NCI-H2196 (cell line): Measurements from ENCODE around the gene BANK1.
"Not testable (repeated sequence)": the region's sequence is repeated elsewhere in the genome, so short reads cannot be mapped to it uniquely, and the experiment has no call there.

Experiments
- DNase-seq: peaks from one replicate; lab custom pipeline; 2025; ENCODE audit not compliant: unreplicated experiment; lab: John Stamatoyannopoulos, UW

Gene BANK1

DNA sequence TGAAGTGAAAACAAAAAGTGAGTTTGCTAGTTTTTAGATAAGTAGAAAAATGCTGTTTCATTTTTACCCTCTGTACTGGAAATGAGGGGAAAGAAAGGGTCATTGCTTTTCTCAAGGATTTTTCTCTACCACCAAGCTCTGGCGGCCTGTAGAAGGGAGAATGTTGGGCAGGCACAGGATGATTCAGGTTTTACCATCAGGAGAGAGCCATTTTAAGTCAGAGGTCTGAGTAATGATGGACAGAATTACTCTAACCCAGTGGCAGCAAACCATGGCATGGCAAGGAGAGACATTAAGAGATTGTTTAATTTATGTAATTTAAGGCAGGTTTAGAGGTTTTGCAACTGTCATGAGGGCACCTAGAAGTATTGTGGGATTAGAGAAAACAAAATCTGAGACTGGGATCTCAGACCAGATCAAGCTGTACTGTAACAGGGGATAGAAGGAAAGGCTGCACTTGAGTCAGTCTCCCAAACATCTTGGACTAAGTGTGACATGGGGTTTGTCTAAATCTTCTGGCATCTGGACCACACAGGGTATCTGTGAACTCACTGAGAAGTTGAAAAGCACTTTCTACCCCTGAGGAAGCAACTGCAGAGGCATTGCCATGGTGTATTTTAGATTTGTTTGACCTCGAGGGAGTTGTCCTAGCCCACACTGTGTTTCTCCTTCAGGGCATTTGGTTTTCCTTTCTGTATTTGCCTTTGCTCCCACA lies 81.6 kb downstream of the BANK1 start:
- no peak for DNase-seq

DNA sequence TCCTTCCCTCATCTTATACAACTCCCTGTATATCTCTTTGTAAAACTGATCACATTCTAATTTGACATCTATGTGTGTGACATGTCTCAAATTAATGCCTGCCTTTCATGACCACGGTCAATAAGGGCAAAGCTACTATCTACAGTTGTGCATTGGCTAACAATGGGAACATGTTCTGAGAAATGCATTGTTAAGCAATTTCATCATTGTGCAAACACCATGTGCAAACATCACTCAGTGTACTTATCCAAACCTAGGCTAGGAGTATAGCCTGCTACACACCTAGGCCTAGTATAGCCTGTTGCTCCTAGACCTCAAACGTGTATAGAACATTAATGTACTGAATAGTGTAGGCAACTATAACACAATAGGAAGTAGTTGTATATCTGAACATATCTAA lies 95.0 kb downstream of the BANK1 start:
- no peak for DNase-seq

DNA sequence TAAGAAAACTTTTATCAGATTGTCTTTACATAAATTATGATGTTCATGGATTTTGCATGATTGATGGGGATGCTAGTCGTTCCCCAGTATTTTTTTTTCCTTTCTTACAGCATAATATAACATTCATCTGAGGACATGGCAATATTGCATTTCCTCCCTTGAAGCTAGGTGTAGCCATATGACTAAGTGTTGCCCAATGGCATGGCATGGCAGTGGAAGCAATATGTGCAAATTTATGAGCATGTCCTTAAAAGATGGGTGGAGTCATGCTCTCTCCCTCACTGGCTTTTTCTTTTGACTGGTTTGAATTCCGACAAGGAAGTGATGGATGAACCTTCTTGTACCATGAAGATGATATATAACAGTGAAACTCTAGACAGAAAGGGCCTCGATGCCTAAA lies 96.3 kb downstream of the BANK1 start:
- DNase-seq, result no peak

DNA sequence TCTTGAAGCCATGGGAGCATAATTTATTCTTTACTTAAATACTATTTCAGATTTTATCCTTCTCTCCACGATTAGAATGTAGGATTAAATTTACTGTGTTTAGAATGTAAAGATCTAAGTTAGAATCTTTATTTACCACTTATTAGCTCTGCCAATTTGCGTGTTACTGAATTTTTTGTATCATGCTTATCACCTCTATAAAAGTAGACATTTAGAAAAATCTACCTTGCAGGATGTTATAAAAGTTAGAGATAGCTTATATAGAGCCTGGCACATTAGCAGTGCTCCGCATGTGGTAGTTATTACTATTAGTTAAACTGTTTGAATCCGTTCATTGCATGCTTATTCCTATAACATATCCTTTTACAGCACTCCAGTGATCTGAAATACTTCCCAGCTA lies 97.9 kb downstream of the BANK1 start:
- DNase-seq, result no peak

DNA sequence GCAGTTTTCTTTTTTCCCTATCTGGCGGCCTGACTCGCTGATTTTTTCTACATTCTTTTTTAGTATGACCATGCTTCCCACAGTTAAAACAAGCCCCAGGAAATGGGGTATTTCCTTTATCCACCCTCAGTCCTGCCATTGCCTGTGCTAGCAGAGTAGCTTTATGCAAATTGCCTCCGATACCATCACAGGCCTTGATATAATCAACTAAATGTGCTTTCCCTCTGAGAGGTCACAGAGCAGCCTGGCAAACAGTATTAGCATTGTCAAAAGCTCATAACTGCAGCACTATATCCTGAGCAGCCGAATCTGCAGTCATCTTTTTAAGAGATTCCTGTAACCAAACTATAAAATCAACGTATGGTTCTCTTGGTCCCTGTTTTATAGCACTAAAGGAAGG lies 115.0 kb downstream of the BANK1 start:
- DNase-seq, result not testable (repeated sequence)

DNA sequence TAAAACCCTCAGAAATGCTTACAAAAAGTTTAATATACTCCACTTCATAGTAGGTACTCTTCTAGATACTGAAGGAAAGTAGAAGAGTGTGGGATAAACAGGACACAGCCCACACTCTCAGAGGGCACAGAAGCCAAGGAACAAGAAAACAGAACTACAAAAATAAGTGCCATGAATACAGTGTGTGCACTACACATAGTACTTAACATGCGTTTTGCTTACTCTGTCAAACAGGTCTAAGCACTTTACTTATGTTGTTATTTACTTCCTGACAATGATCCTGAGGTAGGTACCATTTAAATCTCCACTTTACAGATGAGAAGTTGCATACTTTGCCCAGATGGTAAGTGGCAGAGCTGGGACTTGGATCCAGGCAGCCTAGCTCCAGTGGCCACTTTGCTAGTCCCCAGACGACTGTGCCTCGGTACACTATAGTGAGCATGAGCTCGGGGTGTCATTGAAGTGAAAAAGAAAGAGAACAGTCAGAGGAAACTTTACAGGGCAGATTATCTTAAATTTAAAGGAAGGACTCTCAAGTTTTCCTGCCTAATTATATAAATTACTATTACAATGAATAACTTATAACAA lies 120.3 kb downstream of the BANK1 start:
- DNase-seq, result no peak

DNA sequence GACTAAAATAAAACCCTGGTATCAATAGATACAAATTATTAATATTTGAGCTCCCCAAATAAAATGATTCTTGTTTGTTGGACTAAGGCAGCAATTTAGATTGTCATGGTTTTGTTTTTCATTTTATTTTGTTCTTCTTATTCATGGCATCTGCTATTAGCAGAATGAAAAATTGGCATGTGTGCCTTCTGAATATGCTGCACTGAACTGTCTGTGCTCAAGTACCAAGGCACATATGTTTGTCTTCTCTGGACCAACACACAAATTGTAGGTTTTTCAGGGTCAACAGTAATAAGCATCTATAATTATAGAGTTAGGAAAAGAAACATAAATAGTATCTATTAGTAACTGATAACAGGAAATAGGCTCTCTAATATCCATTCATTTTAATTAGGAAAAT lies 121.1 kb downstream of the BANK1 start:
- DNase-seq, result no peak

DNA sequence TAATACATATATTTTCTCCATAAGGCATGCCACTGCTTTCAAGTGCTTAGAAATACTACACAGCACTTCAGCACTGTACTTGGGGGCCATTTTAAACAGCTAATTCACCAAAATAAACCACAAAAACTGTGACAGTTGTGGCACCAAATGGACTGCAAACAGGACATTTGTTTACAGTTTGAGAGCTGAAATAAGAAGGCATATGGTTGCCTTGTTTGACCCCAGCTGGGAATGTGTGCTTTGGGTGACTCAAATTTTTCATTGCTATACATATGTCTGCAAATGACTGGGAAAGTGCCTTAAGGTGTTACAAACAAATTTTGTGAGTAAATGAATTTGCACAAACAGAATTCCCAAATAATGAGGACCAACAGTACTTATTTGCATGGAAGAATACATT lies 124.2 kb downstream of the BANK1 start:
- DNase-seq, result no peak

DNA sequence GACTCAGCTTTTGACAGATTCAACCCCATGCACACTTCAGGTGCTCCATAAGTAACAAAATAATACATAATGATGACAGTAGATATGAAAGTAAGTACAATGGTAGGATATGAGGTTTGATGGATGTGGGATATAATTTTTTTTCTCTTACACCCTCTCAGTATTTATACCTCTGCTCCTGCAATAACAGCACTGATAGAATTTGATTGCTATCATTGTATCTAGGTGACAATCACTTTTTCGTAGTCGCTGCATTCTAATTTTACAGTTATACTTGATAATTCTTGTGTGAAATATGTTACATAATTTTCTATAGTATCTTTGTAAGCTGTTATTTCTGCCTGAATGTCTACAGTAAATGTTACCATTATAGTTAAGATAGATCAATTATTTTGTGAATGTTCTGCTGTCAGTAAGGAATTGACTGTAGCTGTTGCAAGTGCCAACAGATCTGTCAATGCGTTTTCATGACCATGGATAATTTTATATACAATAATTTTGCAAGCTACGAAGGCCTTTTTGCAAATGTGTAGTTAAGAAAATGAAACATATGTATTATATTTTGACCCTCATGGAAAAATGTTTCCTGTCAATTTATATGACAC lies 128.9 kb downstream of the BANK1 start:
- no peak for DNase-seq

DNA sequence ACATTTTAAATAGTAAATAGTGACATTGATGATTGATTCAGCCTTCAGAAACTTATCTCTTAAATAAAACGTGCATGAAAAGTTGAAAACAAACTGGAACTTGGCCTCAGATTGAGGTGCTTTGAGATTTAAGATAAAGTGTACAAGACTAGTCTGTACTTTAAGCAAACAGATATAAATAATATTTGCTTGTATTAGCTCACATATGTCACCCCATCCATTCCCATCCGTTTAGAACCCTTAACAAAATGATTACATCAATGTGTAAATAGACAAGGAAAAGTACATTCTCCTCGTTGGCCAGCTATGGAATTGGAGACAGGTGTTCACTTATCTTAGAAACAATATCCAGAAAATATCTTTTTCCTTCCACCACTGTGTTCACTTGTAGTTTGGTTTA lies 130.8 kb downstream of the BANK1 start:
- no peak for DNase-seq

DNA sequence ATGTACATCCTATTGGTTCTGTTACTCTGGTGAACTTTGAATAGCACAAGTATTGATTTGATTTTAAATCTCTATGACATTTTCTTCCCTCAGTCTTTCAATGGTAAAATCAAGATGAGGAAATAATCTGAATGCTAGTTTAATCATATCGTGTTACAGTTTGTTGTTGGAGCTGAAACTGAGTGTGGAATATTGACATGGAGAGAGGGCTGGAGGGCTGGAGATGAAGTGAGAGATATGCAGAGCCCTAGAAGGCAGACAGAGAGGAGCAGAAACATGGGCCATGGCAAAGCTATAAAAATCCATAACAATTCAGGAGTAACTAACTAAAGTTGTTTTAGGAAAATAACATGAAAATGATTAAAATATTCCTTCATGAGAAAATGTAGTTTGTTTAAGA lies 141.1 kb downstream of the BANK1 start:
- no peak for DNase-seq

DNA sequence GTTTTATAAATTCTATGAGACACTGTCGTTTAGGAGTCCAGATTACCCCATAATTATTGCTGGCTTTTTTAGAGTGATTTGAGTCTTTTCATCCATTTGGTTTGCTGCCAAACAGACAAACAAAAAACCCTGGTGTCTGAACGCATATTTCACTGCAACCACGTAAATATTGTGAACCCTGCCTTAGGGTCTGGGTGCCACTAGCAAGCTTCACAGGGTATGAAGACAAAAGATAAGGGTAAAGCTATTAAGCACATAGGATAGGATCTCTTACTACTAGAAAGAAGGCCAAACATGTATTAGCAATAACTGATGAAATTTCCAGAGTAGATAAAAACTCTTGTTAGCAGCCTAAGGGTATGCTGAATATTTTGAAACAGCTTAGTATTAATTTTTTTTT lies 143.3 kb downstream of the BANK1 start:
- DNase-seq, result no peak

DNA sequence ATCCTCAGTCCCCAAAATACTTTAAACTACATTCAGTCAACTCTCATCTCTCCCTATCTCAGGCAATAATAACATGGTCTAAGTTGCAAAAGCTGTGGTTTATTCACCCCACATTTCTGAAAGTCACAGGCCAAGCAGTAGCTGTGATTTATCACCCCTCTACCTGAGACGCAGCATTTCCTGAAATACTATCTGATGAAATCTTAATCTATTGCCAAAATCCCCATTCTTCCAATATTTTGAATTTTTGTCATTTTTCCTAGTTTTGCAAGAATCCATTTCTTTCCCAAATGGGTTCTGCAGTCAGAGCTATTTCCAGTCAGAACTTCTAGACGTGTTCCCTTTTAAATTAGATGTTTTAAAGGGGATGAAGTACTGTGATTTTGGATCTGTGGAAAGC lies 148.3 kb downstream of the BANK1 start:
- no peak for DNase-seq

DNA sequence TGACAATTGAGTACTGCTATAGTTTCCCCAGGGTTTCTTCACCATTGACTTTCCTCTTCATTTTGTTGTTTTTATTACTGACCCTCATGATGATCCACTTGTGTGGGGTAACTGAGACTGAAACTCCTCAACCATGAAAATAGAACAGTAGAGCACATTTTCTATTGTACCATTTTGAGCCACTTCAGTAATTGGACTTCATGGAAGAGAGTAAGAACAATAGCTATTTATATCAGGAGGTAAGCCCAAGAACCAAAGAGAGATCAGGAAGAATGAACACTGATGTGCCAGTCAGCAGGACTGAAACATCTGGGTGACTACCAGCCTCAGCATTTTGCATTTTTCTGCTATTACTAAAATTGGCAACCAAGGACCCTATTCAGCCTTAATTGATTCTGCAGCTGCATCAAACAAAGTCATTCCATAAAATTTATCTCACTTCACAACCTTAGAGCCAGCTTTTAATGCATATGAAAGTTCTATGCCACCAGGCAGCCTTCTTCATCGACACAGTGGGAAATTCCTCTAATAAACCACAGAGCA lies 151.4 kb downstream of the BANK1 start:
- no peak for DNase-seq

DNA sequence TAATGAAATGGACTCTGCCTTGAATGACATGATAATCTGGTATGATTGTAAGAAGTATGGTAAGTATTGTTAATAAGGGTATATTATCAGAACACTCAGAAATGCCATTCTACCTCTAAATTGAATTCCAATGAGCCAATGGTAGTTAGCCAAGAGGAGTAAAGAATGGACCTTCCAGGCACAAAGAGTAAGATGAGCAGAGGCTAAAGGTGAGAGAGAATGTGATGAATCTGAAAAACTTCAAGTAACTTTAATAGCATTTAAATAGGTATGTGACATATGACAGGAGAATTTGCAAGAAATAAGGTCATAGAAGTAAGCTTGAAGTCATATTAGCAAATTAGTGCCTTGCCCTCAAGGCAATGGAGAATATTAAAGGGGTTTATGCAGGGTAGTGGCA lies 152.4 kb downstream of the BANK1 start:
- no peak for DNase-seq

DNA sequence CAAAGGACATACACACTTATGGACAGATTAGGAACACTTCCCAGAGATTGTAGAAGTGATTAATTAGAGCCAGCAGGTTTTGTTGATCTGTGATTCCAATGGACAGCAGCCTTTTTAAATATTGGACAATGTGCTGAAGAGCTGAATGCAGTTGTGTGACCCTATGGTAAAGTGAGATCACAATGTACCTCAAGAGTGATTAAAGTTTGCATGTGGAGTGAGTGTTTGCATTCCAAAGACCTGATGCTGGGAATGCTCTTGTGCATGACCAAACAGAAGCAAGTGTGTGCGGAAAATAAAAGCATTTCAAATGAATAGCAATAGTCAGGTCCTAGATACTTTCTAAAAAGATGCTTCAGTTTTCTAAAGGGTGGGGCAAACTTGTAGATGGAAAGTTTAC lies 154.1 kb downstream of the BANK1 start:
- no peak for DNase-seq

DNA sequence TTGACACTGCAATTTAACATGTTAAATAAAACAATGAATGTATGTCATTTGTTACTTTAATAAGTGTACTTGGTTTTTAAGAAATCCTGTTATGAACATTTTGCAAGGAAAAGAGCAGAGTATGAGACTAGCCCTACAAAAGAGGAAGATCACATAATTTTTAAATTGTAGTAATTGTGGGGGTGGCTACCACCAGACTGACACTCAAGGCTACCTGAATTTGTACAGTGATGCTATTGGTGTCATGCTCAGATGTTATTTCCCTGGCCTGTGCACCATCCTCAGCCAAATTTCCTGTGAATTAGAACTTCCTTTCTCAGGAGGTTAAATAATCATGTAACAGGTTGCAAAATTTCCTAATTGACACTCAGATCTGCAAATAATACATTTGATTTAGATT lies 157.5 kb downstream of the BANK1 start:
- DNase-seq, result no peak

DNA sequence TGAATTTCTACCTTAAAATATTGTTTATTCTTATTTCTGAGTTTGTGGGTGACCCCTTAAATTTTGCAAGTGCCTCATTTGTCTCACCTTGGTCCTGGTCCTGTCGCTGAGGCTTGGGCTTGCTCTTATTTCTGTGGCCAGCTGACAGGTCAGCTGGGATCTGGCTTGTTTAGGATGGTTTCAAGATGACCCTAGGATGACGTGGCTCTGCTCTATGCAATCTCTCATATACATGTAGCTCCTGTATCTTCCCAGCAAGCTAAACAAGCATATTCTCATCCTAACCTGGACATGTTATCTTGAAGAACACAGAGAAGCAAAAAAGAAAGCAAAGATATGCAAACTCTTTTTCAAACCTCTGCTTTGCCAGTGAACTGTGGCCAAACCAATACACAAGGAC lies 158.4 kb downstream of the BANK1 start:
- no peak for DNase-seq

DNA sequence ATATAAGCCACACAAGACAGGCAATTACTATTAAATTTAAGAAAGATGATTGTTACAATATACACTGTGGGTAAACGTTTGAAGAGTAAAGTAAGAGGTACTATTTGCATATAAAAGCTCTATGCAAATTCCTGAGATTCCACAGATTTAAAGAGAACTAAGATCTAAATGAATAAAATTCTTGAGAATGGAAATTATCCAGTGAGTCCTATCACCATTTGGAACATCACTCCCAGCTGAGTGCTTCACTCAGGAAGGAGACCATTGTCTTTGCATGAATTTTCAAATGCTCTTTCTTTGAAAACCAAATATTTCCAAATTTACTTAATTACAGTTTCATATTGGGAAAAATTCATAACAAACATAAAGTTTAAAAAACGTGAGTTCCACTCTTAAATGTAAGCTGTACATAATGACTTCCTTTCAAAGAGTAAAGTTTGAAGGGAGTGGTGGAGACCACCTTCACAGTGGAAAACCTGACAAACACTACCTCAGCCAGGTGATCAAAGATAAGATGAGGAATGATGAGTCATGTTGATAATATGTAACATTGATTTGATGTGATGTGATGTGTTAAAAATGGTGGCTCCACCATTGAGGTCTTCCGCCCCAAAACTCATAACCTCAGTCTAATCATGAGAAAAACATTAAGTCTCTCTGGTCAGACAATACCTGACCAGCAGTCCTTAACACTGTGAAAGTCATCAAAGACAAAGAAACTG lies 159.9 kb downstream of the BANK1 start:
- no peak for DNase-seq

DNA sequence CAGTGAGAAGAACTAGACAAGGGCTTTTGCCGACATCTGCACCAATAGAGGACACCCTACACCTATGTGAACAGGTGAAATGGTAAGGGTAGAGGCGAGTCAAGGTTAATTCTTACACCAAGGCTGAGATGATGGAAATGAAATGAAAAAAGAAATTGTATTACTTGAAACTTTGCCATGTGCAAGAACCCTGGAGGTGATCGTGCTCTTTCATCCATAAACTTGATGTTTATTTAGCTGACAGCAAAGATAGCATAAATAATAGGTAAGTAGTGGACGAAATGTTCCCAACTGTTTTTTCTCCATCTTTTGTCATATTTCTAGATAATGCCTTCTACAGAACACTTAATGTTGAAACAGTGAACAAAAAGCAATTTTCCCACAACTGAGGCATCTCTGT lies 162.5 kb downstream of the BANK1 start:
- DNase-seq, result no peak

DNA sequence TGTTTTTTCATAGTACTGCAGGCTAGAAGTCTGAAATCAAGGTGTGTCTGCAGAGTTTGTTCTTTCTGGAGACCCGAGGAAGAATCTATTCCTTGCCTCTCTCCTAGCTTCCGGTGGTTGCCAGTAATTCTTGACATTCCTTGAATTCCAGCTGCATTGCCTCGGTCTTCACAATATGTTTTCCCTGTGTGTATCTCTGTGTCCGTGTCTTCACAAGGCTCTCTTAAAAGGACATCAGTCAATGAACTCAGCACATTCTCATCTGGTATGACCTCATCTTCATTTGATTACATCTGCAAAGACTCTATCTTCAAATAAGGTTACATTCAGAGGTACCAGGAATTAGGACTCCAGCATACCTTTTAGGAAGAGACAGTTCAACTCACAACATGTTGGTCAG lies 163.4 kb downstream of the BANK1 start:
- DNase-seq, result no peak

DNA sequence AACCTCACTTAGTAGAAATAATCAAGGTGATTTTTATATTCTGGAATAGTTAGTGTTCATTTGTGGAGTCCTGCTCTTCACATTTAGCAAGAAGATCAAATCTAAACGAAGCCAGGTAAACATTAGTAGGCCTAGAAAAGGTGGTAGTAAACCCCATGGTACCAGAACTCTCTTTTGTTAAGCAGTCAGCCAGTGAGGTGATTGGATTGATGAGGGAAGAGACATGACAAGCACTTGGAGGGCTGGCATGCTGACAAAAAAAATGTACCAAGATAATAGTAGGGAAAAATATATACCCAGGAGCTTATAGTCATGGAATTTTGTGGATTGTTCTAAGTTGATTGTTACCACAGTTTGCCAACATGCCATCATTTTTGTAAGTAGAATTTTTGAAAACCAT lies 163.8 kb downstream of the BANK1 start:
- no peak for DNase-seq
